Liver (tissue), 3 donors: ENCODE data around the gene BMP8A.

Experiments
- ATF3 ChIP-seq: IDR thresholded peaks from 2 replicates; pipeline ENCODE4 v1.6.1; 2016; ENCODE audit warnings: antibody characterized with exemption
- CTCF ChIP-seq: fragments of 150-350 bp; IDR thresholded peaks from 2 replicates; pipeline ENCODE4 v1.5.1; 2017; ENCODE audit warnings: improper control_type of control experiment, low read depth, low read length; ENCODE audit not compliant: missing input control
- FOXA1 ChIP-seq: IDR thresholded peaks from 2 replicates; pipeline ENCODE4 v1.6.1; 2016; ENCODE audit warnings: antibody characterized with exemption
- FOXA2 ChIP-seq: IDR thresholded peaks from 2 replicates; pipeline ENCODE4 v1.6.1; 2016; ENCODE audit warnings: antibody characterized with exemption
- GABPA ChIP-seq, 2 donors: IDR thresholded peaks in 1 of 2; conservative IDR thresholded peaks in 1 of 2; 2 replicates each; pipeline ENCODE4 v1.6.1; 2016; ENCODE audit warnings: antibody characterized with exemption in 2 of 2, mild to moderate bottlenecking in 1 of 2, moderate library complexity in 1 of 2
- NR2F2 ChIP-seq: IDR thresholded peaks from 2 replicates; pipeline ENCODE4 v1.6.1; 2016; ENCODE audit warnings: antibody characterized with exemption
- RAD21 ChIP-seq, 2 donors: IDR thresholded peaks; 2 replicates each; pipeline ENCODE4 v1.6.1; 2016; ENCODE audit warnings: antibody characterized with exemption in 2 of 2, mild to moderate bottlenecking in 2 of 2
- REST ChIP-seq: IDR thresholded peaks from 2 replicates; pipeline ENCODE4 v1.6.1; 2016; ENCODE audit warnings: antibody characterized with exemption, mild to moderate bottlenecking
- SP1 ChIP-seq: IDR thresholded peaks from 2 replicates; pipeline ENCODE4 v1.6.1; 2018; ENCODE audit warnings: antibody characterized with exemption, mild to moderate bottlenecking
- TAF1 ChIP-seq: conservative IDR thresholded peaks from 2 replicates; pipeline ENCODE4 v1.6.1; 2016; ENCODE audit warnings: antibody characterized with exemption, mild to moderate bottlenecking
- YY1 ChIP-seq: IDR thresholded peaks from 2 replicates; pipeline ENCODE4 v1.6.1; 2016; ENCODE audit warnings: antibody characterized with exemption, mild to moderate bottlenecking
- ZBTB33 ChIP-seq: IDR thresholded peaks from 2 replicates; pipeline ENCODE4 v1.6.1; 2016; ENCODE audit warnings: antibody characterized with exemption
- TF ChIP-seq, protein P1 (sequence below): IDR thresholded peaks from 2 replicates; pipeline ENCODE4 v1.6.1; 2016; ENCODE audit warnings: antibody characterized with exemption
- donor health status: healthy.
- donor health status: healthy.

GRCh38 chr1:39470040-39470439 is 21.4 kb upstream of the BMP8A start:
- TF ChIP-seq GABPA (IDR thresholded peaks at IDR 0.05 in 1 of 2, conservative IDR thresholded peaks at IDR 0.05 in 1 of 2) (no peak), REST (no peak), FOXA2 (no peak), FOXA1 (no peak), RAD21 (IDR thresholded peaks at IDR 0.05) (no peak), CTCF (no peak), TAF1 (no peak), SP1 (no peak), NR2F2 (no peak), ZBTB33 (no peak), ATF3 (no peak), YY1 (no peak)
- TF ChIP-seq, protein P1, sequence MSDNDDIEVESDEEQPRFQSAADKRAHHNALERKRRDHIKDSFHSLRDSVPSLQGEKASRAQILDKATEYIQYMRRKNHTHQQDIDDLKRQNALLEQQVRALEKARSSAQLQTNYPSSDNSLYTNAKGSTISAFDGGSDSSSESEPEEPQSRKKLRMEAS: no peak
